ENCODE measurements around the gene GYG1. TPM values are rescaled to one million over a fixed set of nuclear protein-coding genes. Genes with fewer than 3 reads are reported as not detected.
A peak's percentile ranks its signal among the peaks of the same experiment; 100 is the strongest.

The GYG1 gene
- total RNA-seq, 1 experiment from 2014 or later, result 34.8 TPM

GRCh38 chr3:148990236-148990635 lies 1.1 kb upstream of the GYG1 start (continued):
- TF ChIP-seq ZNF281 (CRISPR knock-in tag; IDR thresholded peaks at IDR 0.05), result no peak

GRCh38 chr3:148992027-148992634 lies 791 bp downstream of the GYG1 start:
- Mint-ChIP-seq H3K27ac (no peak overlapping the region), H3K4me3 (peak overlapping the region; percentile 65), H3K36me3 (peaks cover 24% of the 10 kb centered on the region), H3K9me3 (no peaks in the 10 kb centered on the region), H3K4me1 (peaks cover 44% of the 10 kb centered on the region), H3K27me3 (ENCODE audit: low read depth) (peaks cover 11% of the 10 kb centered on the region)
- ChIA-PET CTCF (interaction anchor here (0.7 to 2.5 kb wide), 6 partner anchors 30 to 497 kb away, joined by 3 to 23 read pairs (median 4); no protein-coding TSS in a partner anchor), POLR2A (interaction anchor here (1.5 kb wide), 1 partner anchor 30 kb away, joined by 3 read pairs; no protein-coding TSS in a partner anchor)
- ATAC-seq (peak; percentile 25), DNase-seq (ENCODE audit: low spot score) (peak; percentile 47)
- TF ChIP-seq ATF2 (CRISPR knock-in tag; IDR thresholded peaks at IDR 0.05; ENCODE audit: borderline replicate concordance, low read depth) (no peak), FOXP4 (CRISPR knock-in tag; IDR thresholded peaks at IDR 0.05) (0 out of 2 replicates have a peak, but pooled peaks have one; percentile 10)

- Mint-ChIP-seq H3K27me3 (ENCODE audit: low read depth) (peaks cover 11% of the 10 kb centered on the region), H3K9me3 (no peaks in the 10 kb centered on the region), H3K27ac (no peak overlapping the region), H3K4me3 (peak overlapping the region; percentile 65), H3K36me3 (peaks cover 24% of the 10 kb centered on the region), H3K4me1 (peaks cover 48% of the 10 kb centered on the region)
- ATAC-seq (no peak), DNase-seq (ENCODE audit: low spot score) (no peak)
- no peak for TF ChIP-seq ZNF532 (CRISPR knock-in tag; IDR thresholded peaks at IDR 0.05; ENCODE audit: borderline replicate concordance)
- TF ChIP-seq ZNF232 (CRISPR knock-in tag; IDR thresholded peaks at IDR 0.05), result no peak
- ChIA-PET POLR2A (no interaction called here), CTCF (interaction anchor here (1.5 to 2.5 kb wide), 2 partner anchors 37 to 128 kb away, joined by 3 to 23 read pairs; no protein-coding TSS in a partner anchor)
Observed at GRCh38 chr3:148992635-148993255, 1.4 kb downstream of the GYG1 start.

- Mint-ChIP-seq H3K4me1 (peaks cover 49% of the 10 kb centered on the region), H3K27ac (no peak overlapping the region), H3K9me3 (no peaks in the 10 kb centered on the region), H3K27me3 (ENCODE audit: low read depth) (peaks cover 3% of the 10 kb centered on the region), H3K36me3 (peaks cover 24% of the 10 kb centered on the region), H3K4me3 (no peak overlapping the region)
- DNase-seq (ENCODE audit: low spot score), result no peak
- peak; percentile 48 for ATAC-seq
- ChIA-PET CTCF (no interaction called here), POLR2A (no interaction called here)
- no peak for TF ChIP-seq ZNF512 (CRISPR knock-in tag; IDR thresholded peaks at IDR 0.05; ENCODE audit: borderline replicate concordance)
- TF ChIP-seq ZNF423 (CRISPR knock-in tag; IDR thresholded peaks at IDR 0.05), result no peak
- TF ChIP-seq ZBTB43 (CRISPR knock-in tag; IDR thresholded peaks at IDR 0.05), result no peak
- no peak for TF ChIP-seq ATF1 (CRISPR knock-in tag; IDR thresholded peaks at IDR 0.05)
- no peak for TF ChIP-seq OVOL2 (CRISPR knock-in tag; IDR thresholded peaks at IDR 0.05; ENCODE audit: borderline replicate concordance)
- no peak for TF ChIP-seq IRF1 (CRISPR knock-in tag; IDR thresholded peaks at IDR 0.05)
Observed at GRCh38 chr3:148997623-148998022, 6.3 kb downstream of the GYG1 start.
